EH (cell line): ENCODE results near the gene GALNT9.
"Not testable (repeated sequence)": the region's sequence is repeated elsewhere in the genome, so short reads cannot be mapped to it uniquely, and the experiment has no call there.

Experiments used
- DNase-seq: peaks from one replicate; pipeline ENCODE4 v3.0.0-alpha.2; 2015; ENCODE audit warnings: low read depth

GALNT9 gene

GRCh38 chr12:132278401-132279183 lies 50.8 kb downstream of the GALNT9 start:
- DNase-seq = no peak

DNA sequence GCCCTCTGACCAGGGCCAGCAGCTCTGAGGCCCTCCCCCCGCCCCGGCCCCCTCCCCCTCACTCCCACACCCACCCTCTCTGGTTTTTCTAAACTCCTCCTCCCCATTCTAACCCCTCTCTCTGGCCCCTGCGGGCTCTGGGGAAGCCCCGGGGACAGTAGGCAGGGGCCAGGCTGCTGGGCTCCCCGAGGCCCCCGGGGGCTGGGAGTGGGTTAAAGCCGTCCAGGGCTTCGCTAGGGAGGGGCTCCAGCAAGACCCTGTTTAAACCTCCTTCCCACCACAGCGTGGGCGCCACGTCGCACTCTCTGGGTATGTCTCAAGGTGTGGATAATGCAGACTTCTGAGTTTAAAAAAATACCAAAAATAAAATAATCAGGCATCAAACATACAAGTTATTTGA lies 51.4 kb downstream of the GALNT9 start:
- DNase-seq = no peak

GRCh38 chr12:132277374-132277941 lies 51.9 kb downstream of the GALNT9 start:
- no peak for DNase-seq

GRCh38 chr12:132276827-132277373 lies 52.5 kb downstream of the GALNT9 start:
- no peak for DNase-seq

GRCh38 chr12:132276066-132276826 lies 53.1 kb downstream of the GALNT9 start:
- DNase-seq = no peak

DNA sequence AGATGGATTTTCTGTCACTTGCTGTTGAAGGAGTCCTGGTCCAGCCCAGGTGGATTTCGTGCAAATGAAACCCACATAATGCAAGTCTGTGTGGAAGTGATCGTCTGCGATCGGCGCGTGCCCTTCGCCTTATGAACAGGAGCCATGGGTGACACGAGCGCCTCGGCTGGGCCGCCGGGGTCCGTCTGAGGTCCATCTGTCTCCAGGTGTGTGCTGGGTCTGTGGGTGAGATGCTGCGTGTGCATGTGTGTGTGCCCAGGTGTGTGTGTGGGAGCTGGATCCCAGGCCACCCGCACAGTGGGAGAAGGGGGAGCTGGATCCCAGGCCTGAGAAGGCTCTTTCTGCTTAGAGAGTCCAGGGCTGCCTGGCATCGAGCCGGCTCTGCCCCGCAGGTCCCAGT lies 53.8 kb downstream of the GALNT9 start:
- no peak for DNase-seq

DNA sequence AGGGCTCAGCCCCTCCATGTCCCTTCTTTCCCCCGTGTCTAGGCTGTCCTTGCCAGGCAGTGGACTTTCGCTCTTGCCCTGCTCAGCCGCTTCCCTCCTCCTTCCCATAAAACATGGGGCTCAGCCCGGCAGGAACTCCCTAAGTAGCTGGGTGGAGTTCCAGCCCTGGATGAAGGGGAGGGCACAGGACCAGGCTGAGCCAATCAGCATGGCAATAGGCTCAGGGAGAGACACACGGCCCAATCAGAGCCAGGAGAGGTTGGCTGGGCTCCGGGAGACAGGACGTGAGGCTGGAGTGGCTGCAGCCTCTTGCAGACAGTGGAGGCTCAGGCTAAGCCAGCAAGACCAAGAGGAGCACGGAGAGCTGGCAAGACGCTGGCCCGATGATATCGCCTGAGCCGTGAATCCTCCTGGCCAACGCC lies 54.3 kb downstream of the GALNT9 start:
- peak; percentile 62 for DNase-seq

DNA sequence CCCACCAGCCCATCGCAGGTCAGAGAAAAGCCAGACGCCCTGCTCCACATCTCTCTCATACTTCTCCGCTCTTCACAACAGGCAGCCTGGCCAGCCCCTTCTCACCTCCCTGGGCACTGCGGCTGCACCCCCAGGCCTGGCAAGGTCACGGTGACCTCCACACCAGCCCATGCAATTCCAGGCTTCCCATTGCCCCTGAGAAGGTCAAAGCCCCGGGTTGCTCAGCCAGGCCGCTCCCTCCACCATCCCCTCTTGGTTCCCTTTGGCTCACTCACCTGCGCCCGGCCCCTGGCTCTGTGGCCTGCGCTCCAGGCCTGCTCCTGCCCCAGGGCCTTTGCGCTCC lies 55.4 kb downstream of the GALNT9 start:
- DNase-seq = no peak

DNA sequence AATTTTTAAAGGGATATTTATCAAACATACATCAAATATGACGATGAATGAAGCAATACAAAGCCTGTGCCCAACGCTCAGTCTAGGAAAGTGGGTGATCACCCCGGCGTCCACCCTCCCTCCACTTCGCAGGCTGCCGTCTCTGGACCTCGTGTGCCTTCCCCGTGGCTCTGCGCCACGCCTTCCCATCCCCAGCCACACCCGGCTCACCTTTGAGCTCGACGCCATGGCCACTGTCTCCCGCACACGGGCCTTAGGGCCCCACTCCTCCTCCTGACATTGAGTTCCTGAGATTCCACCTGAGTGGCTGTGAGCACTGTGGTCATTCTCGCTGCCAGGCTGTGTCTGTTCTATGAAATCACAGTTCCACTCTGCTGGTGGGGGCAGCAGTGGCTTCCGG lies 56.7 kb downstream of the GALNT9 start:
- DNase-seq = no peak

DNA sequence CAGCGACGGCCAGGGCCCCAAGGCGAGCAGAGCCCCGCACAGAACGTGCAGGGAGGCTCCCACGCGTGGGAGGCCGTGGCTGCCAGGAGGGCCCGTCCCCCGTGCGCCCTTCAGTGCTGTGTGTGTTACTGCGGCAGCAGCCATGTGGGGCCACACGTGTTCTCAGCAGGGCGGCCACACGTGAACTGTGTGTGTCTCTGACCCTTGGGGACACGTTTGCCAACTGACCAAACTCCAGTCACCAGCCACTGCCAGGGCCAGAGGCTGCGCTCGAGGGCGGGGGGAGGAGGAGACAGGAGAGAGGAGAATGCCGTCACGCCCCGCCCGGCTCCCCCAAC lies 57.7 kb downstream of the GALNT9 start:
- no peak for DNase-seq

GRCh38 chr12:132270969-132271754 lies 58.2 kb downstream of the GALNT9 start:
- no peak for DNase-seq

DNA sequence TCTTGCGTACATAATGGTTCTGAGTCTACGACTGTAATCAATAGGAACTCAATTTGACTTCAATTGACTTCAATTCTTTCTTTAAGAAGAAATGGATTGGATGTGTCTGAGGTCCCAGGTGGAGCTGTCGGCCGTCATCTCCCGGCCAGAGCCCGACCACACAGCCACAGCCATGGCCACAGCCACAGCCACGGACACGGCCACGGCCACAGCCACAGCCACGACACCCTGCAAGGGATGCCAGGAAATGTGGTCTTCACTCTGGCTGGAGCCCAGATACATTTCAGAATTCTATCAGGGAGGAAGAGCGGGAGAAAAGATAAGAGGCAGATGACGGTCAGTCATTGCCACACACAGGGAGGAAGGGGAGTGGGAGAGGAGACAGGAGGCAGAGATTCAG lies 58.9 kb downstream of the GALNT9 start:
- DNase-seq = no peak

- DNase-seq = no peak
Measured at GRCh38 chr12:132269271-132269968, 60.0 kb downstream of the GALNT9 start.

GRCh38 chr12:132268674-132269073 lies 60.7 kb downstream of the GALNT9 start:
- DNase-seq = no peak

GRCh38 chr12:132267873-132268272 lies 61.5 kb downstream of the GALNT9 start:
- no peak for DNase-seq

DNA sequence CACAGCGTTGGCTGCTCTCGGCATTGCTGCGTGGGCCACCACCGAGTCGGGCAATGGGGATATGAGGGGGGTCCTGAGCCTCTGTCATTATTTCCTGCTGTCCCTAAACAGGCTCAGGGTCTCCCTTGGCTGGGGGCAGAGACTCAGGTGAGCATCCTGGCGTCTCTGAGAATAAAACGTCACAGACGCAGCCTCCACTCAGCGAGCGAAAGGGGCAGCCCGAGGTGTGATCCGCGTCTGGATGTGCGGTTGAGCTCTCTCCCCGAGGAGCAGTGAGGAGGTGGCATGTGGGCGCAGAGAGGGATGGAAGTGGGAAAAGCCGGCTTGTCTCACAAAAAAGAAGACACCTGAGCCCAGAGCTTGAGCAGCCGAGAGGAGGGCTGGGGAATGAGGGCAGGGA lies 62.6 kb downstream of the GALNT9 start:
- DNase-seq = no peak

DNA sequence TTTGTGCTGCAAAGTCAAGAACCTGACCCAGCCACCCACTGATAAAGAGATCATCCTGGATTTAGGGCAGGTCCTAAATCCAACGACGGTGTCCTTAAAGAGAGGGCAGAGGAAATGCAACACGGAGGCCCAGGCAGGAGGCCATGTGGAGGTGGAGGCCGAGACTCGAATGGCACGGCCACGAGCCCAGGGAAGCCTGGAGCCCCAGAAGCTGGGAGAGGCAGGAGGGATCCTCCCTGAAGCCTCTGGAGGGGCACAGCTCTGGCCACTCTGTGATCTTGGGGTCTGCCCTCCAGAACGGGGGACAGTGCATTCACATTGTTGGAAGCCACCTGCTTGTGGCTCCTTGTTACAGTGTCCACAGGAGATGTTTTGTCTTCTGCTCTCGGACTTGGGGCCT lies 63.0 kb downstream of the GALNT9 start:
- DNase-seq = no peak

GRCh38 chr12:132265822-132266221 lies 63.6 kb downstream of the GALNT9 start:
- not testable (repeated sequence) for DNase-seq

DNA sequence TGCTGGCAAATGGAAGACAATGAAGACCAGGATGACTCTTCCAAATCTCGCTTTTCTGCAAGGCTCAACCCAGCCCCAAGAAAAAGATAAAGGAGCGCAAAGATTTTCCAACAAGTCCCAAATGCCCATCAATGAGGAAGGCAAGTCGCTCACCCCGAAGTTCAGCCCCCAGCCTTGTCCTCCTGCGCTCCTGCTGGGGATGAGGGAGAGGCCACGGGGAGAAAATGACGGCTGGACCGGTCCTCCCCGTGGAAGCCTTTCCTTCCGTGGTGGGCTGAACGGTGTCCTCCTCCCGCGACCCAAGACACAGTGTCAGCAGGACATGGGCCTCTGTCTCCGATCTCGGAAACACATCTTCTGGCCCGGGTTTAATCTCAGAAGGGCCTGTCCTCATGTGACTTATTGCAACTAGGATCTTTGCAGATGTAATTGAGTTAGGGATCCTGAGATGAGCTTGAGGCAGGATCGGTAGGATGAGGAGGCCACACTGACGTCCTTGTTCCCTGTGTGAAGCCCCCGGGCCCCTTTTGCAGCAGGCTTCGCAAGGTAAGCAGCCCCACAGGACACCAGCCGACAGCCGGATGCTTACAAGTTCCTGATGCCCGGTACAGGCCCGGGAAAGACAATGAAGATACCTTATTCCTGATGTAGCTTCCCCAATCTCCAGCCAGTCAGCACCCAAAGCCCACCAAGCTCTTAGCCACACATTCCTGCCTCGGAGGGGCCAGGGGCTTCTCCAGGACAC lies 64.2 kb downstream of the GALNT9 start:
- DNase-seq = no peak

DNA sequence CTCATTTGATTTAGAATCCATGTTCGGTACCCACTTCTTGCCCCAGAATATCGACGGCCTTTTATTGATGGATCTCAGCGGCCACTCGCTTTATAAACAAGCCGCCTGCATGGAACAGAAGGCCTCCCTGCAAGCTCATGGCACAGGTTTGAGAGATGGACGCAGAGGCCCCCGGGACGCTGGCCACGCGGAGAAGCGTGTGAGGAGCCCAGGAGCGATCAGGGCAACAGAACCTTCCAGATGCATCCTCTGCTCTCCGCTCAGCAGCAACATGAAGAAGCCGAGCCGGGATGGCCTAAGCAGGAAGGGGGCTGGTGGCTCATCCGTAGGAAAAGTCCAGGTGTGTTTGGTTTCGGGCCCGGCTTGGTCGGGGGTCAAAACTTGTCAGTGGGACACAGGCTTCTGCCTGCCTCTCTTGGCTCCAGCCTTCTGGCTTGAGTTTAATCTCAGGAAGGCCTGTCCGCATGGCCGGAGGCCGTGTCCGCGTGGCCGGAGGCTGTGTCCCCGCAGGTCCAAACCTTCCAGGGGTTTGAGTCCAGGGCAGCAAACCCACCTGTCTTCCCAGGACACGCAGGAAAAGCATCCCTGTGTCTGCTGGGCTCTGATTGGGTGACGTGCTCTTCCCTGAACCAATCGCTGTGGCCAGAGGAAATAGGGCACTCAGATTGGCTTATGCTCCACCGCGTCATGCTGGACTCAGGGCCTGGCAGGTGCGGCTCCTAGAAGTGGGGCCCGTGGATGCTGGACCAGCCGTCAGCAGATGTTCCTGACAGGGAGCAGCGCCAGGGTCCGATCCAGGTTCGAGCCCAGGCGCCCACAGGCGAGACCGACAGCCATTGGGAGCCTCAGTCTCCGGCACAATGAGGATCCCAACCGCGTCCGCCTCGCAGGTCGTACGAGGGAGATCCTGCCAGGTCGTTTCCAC lies 65.0 kb downstream of the GALNT9 start:
- DNase-seq = no peak
